A204.1 (cell line): Measurements from ENCODE around the gene ARID1B.

Experiments used
- FAIRE-seq: peaks from 2 replicates; lab custom pipeline; 2012; peaks lifted over from hg19 to GRCh38; lab: Jason Lieb, UNC

ARID1B gene

DNA sequence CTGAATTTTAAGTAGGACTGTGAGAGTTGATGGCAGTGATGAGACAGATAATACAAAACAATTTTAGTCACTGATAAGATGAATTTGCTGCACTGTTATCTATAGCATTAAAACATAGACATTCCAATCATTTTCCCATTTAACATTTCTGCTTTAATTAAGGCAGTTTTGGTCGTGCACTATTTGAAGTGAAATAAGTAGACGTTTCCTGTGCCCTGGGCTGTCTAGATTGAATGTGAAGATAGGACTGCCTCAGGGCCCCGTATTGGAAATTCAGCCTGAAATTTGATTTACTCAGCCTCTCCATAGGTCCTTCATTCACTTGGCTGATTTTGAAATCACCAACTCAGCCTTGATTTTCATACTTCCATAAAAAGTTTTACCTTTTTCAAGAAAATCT, 48.3 kb downstream of the ARID1B start:
- no peak for FAIRE-seq

DNA sequence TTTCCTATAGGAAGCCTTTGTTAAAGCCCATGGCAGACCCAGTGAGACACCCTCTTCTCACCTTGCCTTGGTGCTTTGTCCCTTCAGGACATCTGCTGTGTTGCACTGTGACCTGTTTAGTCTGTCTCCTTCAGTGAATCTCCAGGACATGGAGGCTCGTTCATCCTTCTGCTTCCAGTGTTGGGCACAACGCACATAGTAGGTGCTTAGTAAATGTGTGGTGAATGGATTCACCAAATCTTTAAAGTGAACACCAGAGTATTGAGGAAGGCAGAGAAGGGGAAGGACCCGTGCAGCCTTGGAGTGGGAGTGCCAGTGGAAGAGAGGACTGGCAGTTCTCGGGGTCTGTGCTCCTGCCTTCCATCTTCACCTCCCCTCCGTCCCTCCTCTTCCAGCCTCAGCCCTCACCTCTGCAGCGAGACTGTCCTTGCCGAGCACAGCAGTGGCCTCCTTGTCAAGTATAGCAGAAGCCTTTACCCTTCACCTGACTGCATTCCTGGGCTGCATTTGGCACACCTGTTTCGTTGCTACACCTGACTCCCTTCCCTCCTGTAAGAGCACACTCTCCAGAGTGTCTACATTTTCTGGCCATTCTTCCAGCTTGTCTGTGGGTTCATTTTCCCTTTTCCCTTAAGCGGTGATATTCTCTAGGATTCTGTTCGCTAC, 49.2 kb downstream of the ARID1B start:
- FAIRE-seq = no peak

GRCh38 chr6:156827382-156827781, 50.2 kb downstream of the ARID1B start:
- FAIRE-seq = no peak

- no peak for FAIRE-seq
These were observed 51.1 kb downstream of the ARID1B start for GRCh38 chr6:156828280-156828703.

DNA sequence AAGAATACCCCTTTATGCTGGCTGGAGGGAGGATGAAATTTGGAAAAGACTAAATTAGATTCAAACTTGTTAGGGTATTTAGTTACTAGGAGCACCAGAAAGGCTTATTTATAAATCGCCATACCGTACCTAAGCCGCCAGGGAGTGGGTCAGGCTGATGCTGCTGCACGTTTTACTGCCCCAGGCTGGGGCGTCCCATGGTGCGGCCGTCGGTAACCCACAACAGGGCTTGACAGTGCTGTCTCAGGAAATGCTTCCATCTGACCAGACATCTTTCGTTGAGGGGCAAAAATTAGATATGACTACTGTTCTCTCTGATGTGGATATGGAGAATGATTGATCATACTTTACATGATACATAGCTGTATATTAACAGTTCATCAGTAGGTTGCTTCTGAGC, 52.9 kb downstream of the ARID1B start:
- no peak for FAIRE-seq

DNA sequence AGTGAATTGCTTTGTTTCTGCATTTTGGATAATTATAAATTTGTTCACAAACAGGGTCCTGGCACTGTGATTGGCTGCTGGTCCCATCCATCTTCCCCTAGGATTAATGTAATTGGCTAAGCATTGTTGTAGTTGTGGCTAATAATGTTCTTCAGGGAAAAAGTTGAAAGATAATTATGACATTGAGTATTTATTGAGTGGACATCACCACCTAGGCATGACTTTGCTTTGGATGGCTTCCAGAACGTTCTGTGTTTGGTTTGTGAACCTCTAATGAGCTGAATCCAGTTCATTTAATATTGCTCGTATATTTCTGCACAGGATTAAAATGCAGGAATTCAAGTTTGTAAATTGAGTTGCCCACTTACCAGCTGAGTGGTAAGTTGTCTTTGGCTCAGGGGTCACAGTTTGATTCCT, 55.1 kb downstream of the ARID1B start:
- no peak for FAIRE-seq

- no peak for FAIRE-seq
These were observed 55.5 kb downstream of the ARID1B start for GRCh38 chr6:156832669-156833068.

- no peak for FAIRE-seq
These were observed 56.6 kb downstream of the ARID1B start for GRCh38 chr6:156833755-156834154.

- FAIRE-seq = no peak
These were observed 62.0 kb downstream of the ARID1B start for GRCh38 chr6:156839129-156839528.

DNA sequence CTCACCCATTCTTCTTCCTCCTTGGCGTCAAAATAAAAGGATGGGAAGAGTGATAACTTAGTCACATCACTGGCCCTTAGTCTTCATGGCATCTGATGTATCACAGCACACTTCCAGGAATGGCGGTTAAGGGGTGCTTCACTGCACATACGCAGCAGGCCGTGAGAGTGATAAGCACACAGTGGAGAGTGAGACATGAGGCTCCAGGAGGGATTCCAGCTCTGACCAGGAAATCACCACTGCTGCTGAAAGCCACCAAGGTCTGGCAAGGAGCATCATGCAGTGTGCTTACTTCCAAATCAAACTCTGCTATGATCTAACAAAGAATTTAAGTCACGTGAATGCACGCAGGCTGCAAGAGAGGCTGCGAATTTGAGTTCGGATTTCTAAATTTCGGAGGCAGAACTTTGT, 62.4 kb downstream of the ARID1B start:
- FAIRE-seq = no peak

DNA sequence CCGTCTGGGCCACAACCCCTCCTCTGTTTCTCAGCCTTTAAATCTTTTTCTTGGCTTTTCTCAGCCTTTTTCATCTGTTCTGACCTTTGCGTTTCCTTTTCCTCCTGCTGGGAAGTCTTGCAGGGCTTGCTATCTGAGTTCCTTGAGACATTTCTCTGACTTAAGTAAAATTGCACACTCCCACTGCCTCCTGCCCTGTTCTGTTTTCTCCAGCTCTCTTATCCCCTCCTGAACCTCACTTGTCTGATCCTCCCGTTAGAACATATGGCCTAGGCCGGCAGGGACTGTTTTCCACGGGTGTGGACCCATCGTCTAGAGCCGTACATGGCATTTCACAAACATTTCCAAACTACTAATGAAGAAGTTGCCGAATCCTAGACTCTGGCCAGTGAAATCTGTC, 63.0 kb downstream of the ARID1B start:
- no peak for FAIRE-seq

DNA sequence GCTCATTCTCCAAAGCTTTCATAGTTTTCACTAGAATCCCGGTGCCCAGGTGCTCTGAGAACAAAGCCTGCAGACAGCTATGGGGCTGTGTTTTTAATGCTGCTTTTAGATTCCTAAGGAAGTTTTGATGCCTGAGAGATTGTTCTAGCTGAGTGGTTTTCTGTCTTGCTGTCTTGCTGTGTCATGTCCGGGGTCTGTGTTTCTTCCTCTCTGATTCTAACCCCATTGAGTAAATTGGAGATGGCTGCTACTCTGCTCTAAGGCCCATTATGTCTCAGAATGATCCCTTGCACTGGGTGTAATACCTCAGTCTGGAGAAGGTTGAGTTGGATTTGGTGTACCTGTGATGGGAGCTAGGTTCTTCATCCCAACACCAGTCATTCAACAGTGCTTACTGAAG, 63.4 kb downstream of the ARID1B start:
- FAIRE-seq = no peak

DNA sequence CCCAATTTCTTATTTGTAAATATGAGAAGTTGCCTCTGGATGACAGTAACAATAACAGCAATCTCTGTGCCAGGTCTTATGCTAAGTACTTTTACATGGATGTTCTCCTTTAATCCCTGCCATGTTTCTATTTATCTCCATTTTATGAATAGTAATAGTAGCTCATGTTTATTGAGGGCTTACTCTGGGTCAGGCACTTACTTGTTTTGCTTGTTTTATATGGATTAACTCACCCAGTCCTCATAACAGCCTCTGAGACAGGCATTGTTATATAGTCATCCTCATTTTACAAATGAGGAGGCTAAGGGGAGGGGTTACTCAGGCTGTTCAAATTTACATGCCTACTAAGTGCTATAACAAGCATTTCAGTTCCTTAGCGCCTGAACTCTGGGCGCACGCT, 64.3 kb downstream of the ARID1B start:
- no peak for FAIRE-seq

- no peak for FAIRE-seq
These were observed 65.5 kb downstream of the ARID1B start for GRCh38 chr6:156842598-156843250.

DNA sequence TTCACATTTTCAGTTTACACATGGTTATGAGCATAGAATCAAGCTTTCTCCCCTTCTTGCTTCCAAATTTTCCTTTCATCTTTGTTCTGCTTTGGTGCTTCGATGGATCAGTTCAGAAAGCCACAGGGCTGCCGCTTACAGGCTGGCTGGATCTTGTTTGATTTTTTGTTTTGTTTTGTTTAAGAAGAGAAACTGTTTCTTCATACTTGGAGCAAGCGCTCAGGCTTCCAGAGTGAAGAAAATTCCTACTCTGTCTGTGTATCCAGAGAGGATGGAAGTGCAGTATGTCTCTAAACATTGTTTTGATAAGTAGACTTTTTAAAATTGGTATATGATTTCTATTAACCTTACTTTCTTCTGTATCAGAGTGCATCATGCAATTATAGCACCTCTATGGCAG, 66.9 kb downstream of the ARID1B start:
- FAIRE-seq = no peak

GRCh38 chr6:156845454-156846155, 68.4 kb downstream of the ARID1B start:
- no peak for FAIRE-seq

- no peak for FAIRE-seq
These were observed 69.8 kb downstream of the ARID1B start for GRCh38 chr6:156846845-156847599.

DNA sequence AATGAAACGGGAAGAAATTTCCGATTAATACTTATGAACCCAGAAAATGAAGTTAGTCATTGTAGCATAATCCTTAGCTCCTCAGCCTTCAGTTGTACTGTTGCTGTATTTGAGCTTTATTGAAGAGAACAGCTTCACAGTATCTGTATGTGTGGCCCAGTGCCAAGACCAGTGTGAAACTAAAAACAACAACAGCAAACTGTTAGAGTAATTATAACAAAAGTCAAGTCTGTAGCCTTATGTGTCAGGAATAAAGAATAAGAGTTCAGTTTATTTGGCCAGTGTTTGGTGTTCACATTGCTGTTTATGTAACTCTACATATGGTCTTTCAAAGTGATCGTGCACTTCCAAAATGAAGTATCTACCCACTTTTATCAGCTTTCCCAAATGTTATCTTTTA, 70.9 kb downstream of the ARID1B start:
- FAIRE-seq = no peak

DNA sequence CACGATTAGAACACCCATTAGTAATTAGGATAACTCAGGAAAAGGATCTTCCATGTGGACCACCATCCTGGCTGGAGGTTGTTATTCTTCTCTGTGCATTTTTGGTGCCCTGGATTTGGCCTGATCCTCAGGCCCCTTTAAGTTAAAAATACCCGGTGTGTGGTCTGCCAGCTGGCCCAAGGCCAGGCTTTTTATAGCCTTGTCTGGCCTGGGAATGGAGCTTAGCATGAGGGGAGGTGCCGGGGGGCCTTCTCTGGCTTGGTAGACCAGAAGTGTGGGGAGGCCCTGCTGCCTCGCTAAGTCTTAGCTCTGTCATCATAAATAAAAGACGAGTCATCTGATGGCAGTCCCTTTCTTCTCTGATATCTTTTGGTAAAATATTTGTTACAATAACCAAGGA, 71.4 kb downstream of the ARID1B start:
- no peak for FAIRE-seq

DNA sequence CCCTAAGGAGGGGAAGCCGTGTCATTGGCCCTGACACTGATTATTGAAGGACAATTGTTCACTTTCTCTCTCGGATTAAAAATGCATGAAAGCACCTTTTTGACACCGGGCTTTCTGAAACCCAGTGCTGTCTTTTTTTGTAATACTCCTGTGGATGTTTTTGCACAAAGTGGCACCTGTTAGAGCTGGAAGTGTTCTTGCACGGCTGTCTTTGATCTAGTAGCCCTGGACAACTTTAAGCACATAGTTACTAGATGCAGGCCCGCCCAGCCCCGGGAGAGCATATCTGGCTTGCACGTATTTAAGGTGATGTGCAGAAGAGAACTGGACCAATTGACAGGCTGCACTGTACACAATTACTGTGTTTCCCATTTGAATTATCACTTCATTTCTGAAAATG, 72.6 kb downstream of the ARID1B start:
- FAIRE-seq = no peak

GRCh38 chr6:156850353-156850752, 73.2 kb downstream of the ARID1B start:
- FAIRE-seq = no peak

GRCh38 chr6:156851454-156851921, 74.3 kb downstream of the ARID1B start:
- no peak for FAIRE-seq
